ENCODE measurements around the gene MICB. TPM values are rescaled to one million over a fixed set of nuclear protein-coding genes. Genes with fewer than 3 reads are reported as not detected.
A peak's percentile ranks its signal among the peaks of the same experiment; 100 is the strongest.
"Not testable (repeated sequence)": the region's sequence is repeated elsewhere in the genome, so short reads cannot be mapped to it uniquely, and the experiment has no call there.

MICB gene
- total RNA-seq, 2 donors from 2014 or later: 18.7 to 22.3 TPM

- no peaks in the 10 kb centered on the region for H3K27me3 Mint-ChIP-seq (ENCODE audit: low read depth)
- no peak overlapping the region for H3K27ac Mint-ChIP-seq
- no peaks in the 10 kb centered on the region for H3K9me3 Mint-ChIP-seq
- DNase-seq: no peak
- H3K36me3 Mint-ChIP-seq (ENCODE audit: insufficient read depth in 2 of 2): no peaks in the 10 kb centered on the region
- no peak for ATAC-seq (replicated peaks in 1 of 2)
- H3K4me1 Mint-ChIP-seq (ENCODE audit: low read depth): peaks cover 7% of the 10 kb centered on the region
- H3K4me3 Mint-ChIP-seq: no peak overlapping the region
Observed at GRCh38 chr6:31479151-31479932, 18.6 kb upstream of the MICB start.

- ATAC-seq (replicated peaks in 1 of 2) (no peak), DNase-seq (no peak)
- no peak overlapping the region for H3K27ac Mint-ChIP-seq
- peaks cover 5% of the 10 kb centered on the region for H3K4me1 Mint-ChIP-seq (ENCODE audit: low read depth)
- no peaks in the 10 kb centered on the region for H3K27me3 Mint-ChIP-seq (ENCODE audit: low read depth)
- H3K9me3 Mint-ChIP-seq: no peaks in the 10 kb centered on the region
- H3K4me3 Mint-ChIP-seq: no peak overlapping the region
- no peaks in the 10 kb centered on the region for H3K36me3 Mint-ChIP-seq (ENCODE audit: insufficient read depth in 2 of 2)
Observed at GRCh38 chr6:31479933-31480535, 17.9 kb upstream of the MICB start.

GRCh38 chr6:31480574-31480973 is 17.4 kb upstream of the MICB start:
- no peak for DNase-seq
- no peak overlapping the region for H3K27ac Mint-ChIP-seq
- no peaks in the 10 kb centered on the region for H3K4me1 Mint-ChIP-seq (ENCODE audit: low read depth)
- H3K4me3 Mint-ChIP-seq: no peak overlapping the region
- no peaks in the 10 kb centered on the region for H3K36me3 Mint-ChIP-seq (ENCODE audit: insufficient read depth in 2 of 2)
- H3K9me3 Mint-ChIP-seq: no peaks in the 10 kb centered on the region
- no peak for ATAC-seq (replicated peaks in 1 of 2)
- H3K27me3 Mint-ChIP-seq (ENCODE audit: low read depth): no peaks in the 10 kb centered on the region

- ATAC-seq (replicated peaks in 1 of 2) (no peak), DNase-seq (no peak)
- Mint-ChIP-seq H3K27ac (no peak overlapping the region), H3K36me3 (ENCODE audit: insufficient read depth in 2 of 2) (no peaks in the 10 kb centered on the region), H3K4me1 (ENCODE audit: low read depth) (peaks cover 4% of the 10 kb centered on the region), H3K4me3 (no peak overlapping the region), H3K27me3 (ENCODE audit: low read depth) (no peaks in the 10 kb centered on the region), H3K9me3 (no peaks in the 10 kb centered on the region)
Observed at GRCh38 chr6:31483392-31483791, 14.6 kb upstream of the MICB start.

GRCh38 chr6:31485055-31485454 is 12.9 kb upstream of the MICB start:
- H3K9me3 Mint-ChIP-seq: no peaks in the 10 kb centered on the region
- H3K4me1 Mint-ChIP-seq (ENCODE audit: low read depth): peaks cover 9% of the 10 kb centered on the region
- DNase-seq (no peak), ATAC-seq (replicated peaks in 1 of 2) (no peak)
- no peaks in the 10 kb centered on the region for H3K36me3 Mint-ChIP-seq (ENCODE audit: insufficient read depth in 2 of 2)
- no peaks in the 10 kb centered on the region for H3K27me3 Mint-ChIP-seq (ENCODE audit: low read depth)
- H3K27ac Mint-ChIP-seq: no peak overlapping the region
- H3K4me3 Mint-ChIP-seq: no peak overlapping the region

- not testable (repeated sequence) for H3K27me3 Mint-ChIP-seq (ENCODE audit: low read depth); H3K9me3 Mint-ChIP-seq; DNase-seq; ATAC-seq (replicated peaks in 1 of 2); H3K4me3 Mint-ChIP-seq; H3K36me3 Mint-ChIP-seq (ENCODE audit: insufficient read depth in 2 of 2); H3K27ac Mint-ChIP-seq
- H3K4me1 Mint-ChIP-seq (ENCODE audit: low read depth): peaks cover 21% of the 10 kb centered on the region
Observed at GRCh38 chr6:31486065-31486837, 11.7 kb upstream of the MICB start.

GRCh38 chr6:31487674-31488073 is 10.3 kb upstream of the MICB start:
- not testable (repeated sequence) for H3K27me3 Mint-ChIP-seq (ENCODE audit: low read depth); DNase-seq; H3K4me3 Mint-ChIP-seq; H3K27ac Mint-ChIP-seq; H3K9me3 Mint-ChIP-seq; H3K36me3 Mint-ChIP-seq (ENCODE audit: insufficient read depth in 2 of 2); ATAC-seq (replicated peaks in 1 of 2)
- H3K4me1 Mint-ChIP-seq (ENCODE audit: low read depth): peaks cover 33% of the 10 kb centered on the region

- H3K36me3 Mint-ChIP-seq (ENCODE audit: insufficient read depth in 2 of 2): no peaks in the 10 kb centered on the region
- H3K9me3 Mint-ChIP-seq: no peaks in the 10 kb centered on the region
- no peak for ATAC-seq (replicated peaks in 1 of 2)
- H3K4me1 Mint-ChIP-seq (ENCODE audit: low read depth): peaks cover 41% of the 10 kb centered on the region
- no peak for DNase-seq
- no peak overlapping the region for H3K27ac Mint-ChIP-seq
- no peak overlapping the region for H3K4me3 Mint-ChIP-seq
- no peaks in the 10 kb centered on the region for H3K27me3 Mint-ChIP-seq (ENCODE audit: low read depth)
Observed at GRCh38 chr6:31489086-31489485, 8.9 kb upstream of the MICB start.

GRCh38 chr6:31490115-31490873 is 7.7 kb upstream of the MICB start:
- no peak overlapping the region for H3K27ac Mint-ChIP-seq

GRCh38 chr6:31493550-31493874 is 4.4 kb upstream of the MICB start:
- Mint-ChIP-seq H3K4me1 (ENCODE audit: low read depth) (peaks cover 67% of the 10 kb centered on the region), H3K27ac (peak overlapping the region; percentile 73), H3K4me3 (peak overlapping the region; percentile 79 to 84)
- DNase-seq; H3K36me3 Mint-ChIP-seq (ENCODE audit: insufficient read depth in 2 of 2); H3K27me3 Mint-ChIP-seq (ENCODE audit: low read depth); ATAC-seq (replicated peaks in 1 of 2); H3K9me3 Mint-ChIP-seq: not testable (repeated sequence)

More at GRCh38 chr6:31490115-31490873, 7.7 kb upstream of the MICB start:
- H3K36me3 Mint-ChIP-seq (ENCODE audit: insufficient read depth in 2 of 2): peaks cover 0 to 2% of the 10 kb centered on the region in 2 donors
- H3K27me3 Mint-ChIP-seq (ENCODE audit: low read depth): no peaks in the 10 kb centered on the region
- peaks cover 44% of the 10 kb centered on the region for H3K4me1 Mint-ChIP-seq (ENCODE audit: low read depth)
- no peak for DNase-seq
- H3K4me3 Mint-ChIP-seq: peak overlapping the region in 1 of 2 donors; percentile 7
- H3K9me3 Mint-ChIP-seq: no peaks in the 10 kb centered on the region
- ATAC-seq (replicated peaks in 1 of 2): no peak

- Mint-ChIP-seq H3K4me1 (ENCODE audit: low read depth) (peaks cover 73% of the 10 kb centered on the region), H3K27ac (peak overlapping the region; percentile 85), H3K36me3 (ENCODE audit: insufficient read depth in 2 of 2) (peaks cover 0 to 5% of the 10 kb centered on the region in 2 donors), H3K27me3 (ENCODE audit: low read depth) (no peaks in the 10 kb centered on the region), H3K4me3 (peak overlapping the region; percentile 79 to 84), H3K9me3 (no peaks in the 10 kb centered on the region)
- DNase-seq (peak; percentile 87), ATAC-seq (replicated peaks in 1 of 2) (peak; percentile 60 to 61)
Observed at GRCh38 chr6:31493875-31494694, 3.9 kb upstream of the MICB start.

- peaks cover 76% of the 10 kb centered on the region for H3K4me1 Mint-ChIP-seq (ENCODE audit: low read depth)
- no peaks in the 10 kb centered on the region for H3K9me3 Mint-ChIP-seq
- no peaks in the 10 kb centered on the region for H3K27me3 Mint-ChIP-seq (ENCODE audit: low read depth)
- H3K36me3 Mint-ChIP-seq (ENCODE audit: insufficient read depth in 2 of 2): peaks cover 0 to 5% of the 10 kb centered on the region in 2 donors
- peak overlapping the region; percentile 84 to 96 for H3K4me3 Mint-ChIP-seq
- H3K27ac Mint-ChIP-seq: peak overlapping the region; percentile 84
- ATAC-seq (replicated peaks in 1 of 2) (no peak), DNase-seq (no peak)
Observed at GRCh38 chr6:31495580-31495979, 2.4 kb upstream of the MICB start.
